MCF 10A (cell line): ENCODE results near the gene ZNF487. TPM values are rescaled to one million over a fixed set of nuclear protein-coding genes. Genes with fewer than 3 reads are reported as not detected.

Source experiments
- BruUV-seq: library from RNA; stranded (reverse); fragments of 400-500 nt; replicated peaks from 2 replicates; lab custom pipeline; 2021; lab: Mats Ljungman, UMichigan
- CTCF ChIA-PET: fragments of 300-600 bp; sonication (Branson Sonifier 250); formaldehyde crosslinking; extraction: SDS; loops from one replicate; lab custom pipeline; 2021; ENCODE audit warnings: antibody characterized with exemption, inconsistent platforms; lab: Yijun Ruan, JAX
- POLR2A ChIA-PET: fragments of 300-600, 350-650 bp; sonication (Branson Sonifier 250); formaldehyde crosslinking; extraction: SDS; loops from one replicate; lab custom pipeline; 2020; ENCODE audit warnings: antibody characterized with exemption, inconsistent platforms; lab: Yijun Ruan, JAX
- DNase-seq: peaks from one replicate; pipeline ENCODE4 v3.0.0-alpha.2; 2018; ENCODE audit not compliant: unreplicated experiment
- H3K27ac Mint-ChIP-seq: one replicate; pipeline ENCODE4 v1.8.0; 2022; ENCODE audit warnings: mild to moderate bottlenecking, low read depth, mixed read lengths; ENCODE audit not compliant: unreplicated experiment
- H3K27me3 Mint-ChIP-seq: one replicate; pipeline ENCODE4 v1.8.0; 2022; ENCODE audit warnings: mixed read lengths; ENCODE audit not compliant: insufficient read depth, unreplicated experiment
- H3K36me3 Mint-ChIP-seq: one replicate; pipeline ENCODE4 v1.8.0; 2022; ENCODE audit warnings: mild to moderate bottlenecking, moderate library complexity, mixed read lengths; ENCODE audit not compliant: insufficient read depth, unreplicated experiment
- H3K4me1 Mint-ChIP-seq: one replicate; pipeline ENCODE4 v1.8.0; 2022; ENCODE audit warnings: mixed read lengths; ENCODE audit not compliant: insufficient read depth, unreplicated experiment
- H3K4me3 Mint-ChIP-seq: one replicate; pipeline ENCODE4 v1.8.0; 2022; ENCODE audit warnings: mild to moderate bottlenecking, moderate library complexity, mixed read lengths; ENCODE audit not compliant: unreplicated experiment
- H3K9me3 Mint-ChIP-seq: one replicate; pipeline ENCODE4 v1.8.0; 2022; ENCODE audit warnings: mixed read lengths; ENCODE audit not compliant: unreplicated experiment
- CTCF ChIP-seq: fragments of 200-600 bp; IDR thresholded peaks from one replicate; pipeline ENCODE4 v1.8.0; 2022; ENCODE audit warnings: antibody characterized with exemption, mild to moderate bottlenecking; ENCODE audit not compliant: unreplicated experiment
- intact Hi-C: fragments of 100-400 bp; cut with micrococcal nuclease; formaldehyde crosslinking; loops from 2 replicates; pipeline ENCODE4 v1.14.1; 2022
- total RNA-seq: library from RNA; stranded (reverse); gene quantifications from 2 replicates; pipeline ENCODE4 v1.2.3, GENCODE V29; 2022

The ZNF487 gene
- total RNA-seq, 1 experiment from 2014 or later = 2.2 TPM

- H3K27me3 Mint-ChIP-seq = no peaks in the 10 kb centered on the region
- H3K4me1 Mint-ChIP-seq = no peaks in the 10 kb centered on the region
- ChIA-PET CTCF (interaction anchor here (1.5 kb wide), 1 partner anchor 9 kb away, joined by 5 read pairs; the partner anchor contains the start of gene ZNF487), POLR2A (no interaction called here)
- no peak overlapping the region for H3K4me3 Mint-ChIP-seq
- H3K9me3 Mint-ChIP-seq = no peaks in the 10 kb centered on the region
- TF ChIP-seq CTCF = no peak
- BruUV-seq = no TSS peak
- intact Hi-C loops = no loop called here
- no peak overlapping the region for H3K27ac Mint-ChIP-seq
- H3K36me3 Mint-ChIP-seq = no peaks in the 10 kb centered on the region
- DNase-seq = no peak
Observed at GRCh38 chr10:43427166-43427825, 9.6 kb upstream of the ZNF487 start.

GRCh38 chr10:43430926-43431663 is 5.8 kb upstream of the ZNF487 start:
- POLR2A ChIA-PET = no interaction called here
- Mint-ChIP-seq H3K9me3 (no peaks in the 10 kb centered on the region), H3K36me3 (no peaks in the 10 kb centered on the region), H3K27me3 (no peaks in the 10 kb centered on the region), H3K4me3 (no peak overlapping the region), H3K27ac (no peak overlapping the region), H3K4me1 (no peaks in the 10 kb centered on the region)
- DNase-seq = no peak
- no peak for TF ChIP-seq CTCF
- CTCF ChIA-PET = interaction anchor here (0.6 to 1.1 kb wide), 2 partner anchors 24 to 25 kb away, joined by 3 read pairs; no protein-coding TSS in a partner anchor
- intact Hi-C loops = no loop called here
- BruUV-seq = no TSS peak

GRCh38 chr10:43437141-43437870 is 395 bp downstream of the ZNF487 start:
- H3K4me1 Mint-ChIP-seq = peaks cover 6% of the 10 kb centered on the region
- TSS peak; percentile 72 for BruUV-seq
- DNase-seq = no peak
- peaks cover 6% of the 10 kb centered on the region for H3K36me3 Mint-ChIP-seq
- no peak for TF ChIP-seq CTCF
- H3K9me3 Mint-ChIP-seq = no peaks in the 10 kb centered on the region
- ChIA-PET POLR2A (interaction anchor here (0.6 to 3.8 kb wide), 16 partner anchors 8 to 793 kb away, joined by 3 to 30 read pairs (median 8); partner anchors contain the start of genes CSGALNACT2 and HNRNPF), CTCF (interaction anchor here (1.0 to 1.7 kb wide), 3 partner anchors 9 to 17 kb away, joined by 5 read pairs; no protein-coding TSS in a partner anchor)
- H3K27ac Mint-ChIP-seq = peak overlapping the region; percentile 99
- intact Hi-C loops = loop anchor here (1.0 to 2.0 kb wide), 2 partner anchors 28 to 41 kb away; partner anchors contain the start of gene HNRNPF
- peak overlapping the region; percentile 96 for H3K4me3 Mint-ChIP-seq
- H3K27me3 Mint-ChIP-seq = no peaks in the 10 kb centered on the region
